NCI-H146 treated with DMSO at 0.1 percent for 48 hours (cell line): ENCODE results near the gene SVOP.
A peak's percentile ranks its signal among the peaks of the same experiment; 100 is the strongest.

Source experiments
- DNase-seq: peaks from one replicate; lab custom pipeline; 2025; ENCODE audit not compliant: unreplicated experiment; lab: John Stamatoyannopoulos, UW

SVOP gene

GRCh38 chr12:108980831-108981618 lies 39.8 kb downstream of the SVOP start:
- DNase-seq = no peak

- DNase-seq = no peak
These were observed 43.5 kb downstream of the SVOP start for GRCh38 chr12:108977360-108977759.

- no peak for DNase-seq
These were observed 45.8 kb downstream of the SVOP start for GRCh38 chr12:108975024-108975593.

- DNase-seq = no peak
These were observed 47.2 kb downstream of the SVOP start for GRCh38 chr12:108973629-108974152.

- peak; percentile 49 for DNase-seq
These were observed 48.5 kb downstream of the SVOP start for GRCh38 chr12:108972358-108972757.

GRCh38 chr12:108969622-108970021 lies 51.2 kb downstream of the SVOP start:
- no peak for DNase-seq

GRCh38 chr12:108967869-108968540 lies 52.9 kb downstream of the SVOP start:
- no peak for DNase-seq

GRCh38 chr12:108966378-108967151 lies 54.3 kb downstream of the SVOP start:
- no peak for DNase-seq

GRCh38 chr12:108965886-108966285 lies 55.0 kb downstream of the SVOP start:
- DNase-seq = no peak

GRCh38 chr12:108964371-108965352 lies 56.2 kb downstream of the SVOP start:
- no peak for DNase-seq

- DNase-seq = no peak
These were observed 58.6 kb downstream of the SVOP start for GRCh38 chr12:108962256-108962655.

- no peak for DNase-seq
These were observed 60.9 kb downstream of the SVOP start for GRCh38 chr12:108959748-108960655.

GRCh38 chr12:108955225-108955835 lies 65.5 kb downstream of the SVOP start:
- no peak for DNase-seq

- DNase-seq = peak; percentile 59
These were observed 69.7 kb downstream of the SVOP start for GRCh38 chr12:108950991-108951739.

- no peak for DNase-seq
These were observed 70.9 kb downstream of the SVOP start for GRCh38 chr12:108949976-108950375.

- DNase-seq = no peak
These were observed 72.5 kb downstream of the SVOP start for GRCh38 chr12:108948367-108948766.

GRCh38 chr12:108947097-108947496 lies 73.8 kb downstream of the SVOP start:
- no peak for DNase-seq

GRCh38 chr12:108940138-108940537 lies 80.7 kb downstream of the SVOP start:
- no peak for DNase-seq
